Stimulated activated effector memory CD8-positive, alpha-beta T cell treated with anti-CD3 and anti-CD28 coated beads, Interleukin-12 subunit alpha, Interleukin-12 subunit beta, amount 100 ng/mL, for 72 hours (primary cell): ENCODE measurements around the gene COX6A2.
"Not testable (repeated sequence)": the region's sequence is repeated elsewhere in the genome, so short reads cannot be mapped to it uniquely, and the experiment has no call there.

Experiments
- ATAC-seq: fragments of 150-1000 bp; cut with Tn5 transposase; 2 replicates; pipeline ENCODE4 v1.10.0; 2021
- DNase-seq, 2 donors: peaks; one replicate each; pipeline ENCODE4 v3.0.0; 2021 to 2022; ENCODE audit warnings: low spot score in 2 of 2
- H3K27ac Mint-ChIP-seq: one replicate; pipeline ENCODE4 v1.8.0; 2022; ENCODE audit warnings: mild to moderate bottlenecking, mixed read lengths
- H3K36me3 Mint-ChIP-seq: one replicate; pipeline ENCODE4 v1.8.0; 2022; ENCODE audit warnings: mild to moderate bottlenecking, mixed read lengths
- H3K4me1 Mint-ChIP-seq: one replicate; pipeline ENCODE4 v1.8.0; 2022; ENCODE audit warnings: mixed read lengths
- H3K4me3 Mint-ChIP-seq: one replicate; pipeline ENCODE4 v1.8.0; 2022; ENCODE audit warnings: mild to moderate bottlenecking, mixed read lengths
- H3K9me3 Mint-ChIP-seq: one replicate; pipeline ENCODE4 v1.8.0; 2022; ENCODE audit warnings: mixed read lengths

The COX6A2 gene

GRCh38 chr16:31430380-31431052 is 2.4 kb upstream of the COX6A2 start:
- no peak for DNase-seq
- H3K36me3 Mint-ChIP-seq = no peaks in the 10 kb centered on the region
- no peak overlapping the region for H3K27ac Mint-ChIP-seq
- H3K4me3 Mint-ChIP-seq = no peak overlapping the region
- peaks cover 15% of the 10 kb centered on the region for H3K4me1 Mint-ChIP-seq
- peak; percentile 75 for ATAC-seq
- no peaks in the 10 kb centered on the region for H3K9me3 Mint-ChIP-seq

- Mint-ChIP-seq H3K4me3 (no peak overlapping the region), H3K9me3 (no peaks in the 10 kb centered on the region), H3K36me3 (no peaks in the 10 kb centered on the region), H3K4me1 (peaks cover 22% of the 10 kb centered on the region), H3K27ac (no peak overlapping the region)
- no peak for DNase-seq
- no peak for ATAC-seq
These were observed 1.6 kb upstream of the COX6A2 start for GRCh38 chr16:31429796-31430195.

- ATAC-seq (peak; percentile 39), DNase-seq (no peak)
- H3K36me3 Mint-ChIP-seq = no peaks in the 10 kb centered on the region
- H3K4me3 Mint-ChIP-seq = no peak overlapping the region
- H3K9me3 Mint-ChIP-seq = no peaks in the 10 kb centered on the region
- H3K4me1 Mint-ChIP-seq = peaks cover 25% of the 10 kb centered on the region
- no peak overlapping the region for H3K27ac Mint-ChIP-seq
These were observed 1.2 kb upstream of the COX6A2 start for GRCh38 chr16:31429314-31429713.

- no peaks in the 10 kb centered on the region for H3K36me3 Mint-ChIP-seq
- H3K27ac Mint-ChIP-seq = no peak overlapping the region
- no peak for DNase-seq
- H3K4me1 Mint-ChIP-seq = peaks cover 30% of the 10 kb centered on the region
- no peaks in the 10 kb centered on the region for H3K9me3 Mint-ChIP-seq
- no peak overlapping the region for H3K4me3 Mint-ChIP-seq
- ATAC-seq = peak; percentile 36
These were observed 583 bp upstream of the COX6A2 start for GRCh38 chr16:31428638-31429247.

GRCh38 chr16:31427441-31428278 is 500 bp downstream of the COX6A2 start:
- Mint-ChIP-seq H3K36me3 (no peaks in the 10 kb centered on the region), H3K9me3 (no peaks in the 10 kb centered on the region), H3K27ac (no peak overlapping the region), H3K4me3 (peak overlapping the region; percentile 25), H3K4me1 (peaks cover 41% of the 10 kb centered on the region)
- ATAC-seq (peak; percentile 61), DNase-seq (peak; percentile 48 to 79)

- peak overlapping the region; percentile 3 for H3K4me3 Mint-ChIP-seq
- no peak for DNase-seq
- no peak overlapping the region for H3K27ac Mint-ChIP-seq
- H3K9me3 Mint-ChIP-seq = no peaks in the 10 kb centered on the region
- ATAC-seq = no peak
- peaks cover 63% of the 10 kb centered on the region for H3K4me1 Mint-ChIP-seq
- H3K36me3 Mint-ChIP-seq = peaks cover 6% of the 10 kb centered on the region
These were observed 4.4 kb downstream of the COX6A2 start for GRCh38 chr16:31423801-31424200.

GRCh38 chr16:31423241-31423640 is 4.9 kb downstream of the COX6A2 start:
- Mint-ChIP-seq H3K9me3 (no peaks in the 10 kb centered on the region), H3K4me1 (peaks cover 65% of the 10 kb centered on the region), H3K36me3 (peaks cover 6% of the 10 kb centered on the region), H3K4me3 (peak overlapping the region; percentile 3), H3K27ac (no peak overlapping the region)
- DNase-seq (no peak), ATAC-seq (no peak)

GRCh38 chr16:31421587-31421986 is 6.6 kb downstream of the COX6A2 start:
- peak overlapping the region; percentile 46 for H3K4me3 Mint-ChIP-seq
- DNase-seq = peak; percentile 56 to 88
- no peaks in the 10 kb centered on the region for H3K9me3 Mint-ChIP-seq
- no peak overlapping the region for H3K27ac Mint-ChIP-seq
- peaks cover 6% of the 10 kb centered on the region for H3K36me3 Mint-ChIP-seq
- H3K4me1 Mint-ChIP-seq = peaks cover 74% of the 10 kb centered on the region
- peak; percentile 99 for ATAC-seq

GRCh38 chr16:31420037-31420436 is 8.1 kb downstream of the COX6A2 start:
- Mint-ChIP-seq H3K27ac (peak overlapping the region; percentile 27), H3K9me3 (no peaks in the 10 kb centered on the region), H3K4me3 (peak overlapping the region; percentile 43), H3K4me1 (peaks cover 82% of the 10 kb centered on the region), H3K36me3 (peaks cover 6% of the 10 kb centered on the region)
- no peak for DNase-seq
- ATAC-seq = peak; percentile 65

GRCh38 chr16:31417916-31418315 is 10.2 kb downstream of the COX6A2 start:
- Mint-ChIP-seq H3K36me3 (peaks cover 6% of the 10 kb centered on the region), H3K9me3 (no peaks in the 10 kb centered on the region), H3K4me1 (peaks cover 82% of the 10 kb centered on the region), H3K27ac (no peak overlapping the region), H3K4me3 (no peak overlapping the region)
- no peak for ATAC-seq
- DNase-seq = no peak

GRCh38 chr16:31417036-31417435 is 11.1 kb downstream of the COX6A2 start:
- not testable (repeated sequence) for H3K27ac Mint-ChIP-seq, DNase-seq, H3K9me3 Mint-ChIP-seq, ATAC-seq, H3K4me3 Mint-ChIP-seq, H3K36me3 Mint-ChIP-seq
- peaks cover 80% of the 10 kb centered on the region for H3K4me1 Mint-ChIP-seq

GRCh38 chr16:31416371-31416770 is 11.8 kb downstream of the COX6A2 start:
- Mint-ChIP-seq H3K4me3 (no peak overlapping the region), H3K9me3 (no peaks in the 10 kb centered on the region), H3K36me3 (peaks cover 6% of the 10 kb centered on the region), H3K27ac (no peak overlapping the region), H3K4me1 (peaks cover 73% of the 10 kb centered on the region)
- no peak for DNase-seq
- no peak for ATAC-seq

- H3K9me3 Mint-ChIP-seq = no peaks in the 10 kb centered on the region
- peaks cover 57% of the 10 kb centered on the region for H3K4me1 Mint-ChIP-seq
- DNase-seq = no peak
- peaks cover 1% of the 10 kb centered on the region for H3K36me3 Mint-ChIP-seq
- no peak overlapping the region for H3K27ac Mint-ChIP-seq
- H3K4me3 Mint-ChIP-seq = no peak overlapping the region
- peak; percentile 76 for ATAC-seq
These were observed 13.5 kb downstream of the COX6A2 start for GRCh38 chr16:31414706-31415105.

- ATAC-seq = no peak
- DNase-seq = no peak
- Mint-ChIP-seq H3K9me3 (no peaks in the 10 kb centered on the region), H3K4me1 (peaks cover 52% of the 10 kb centered on the region), H3K36me3 (no peaks in the 10 kb centered on the region), H3K27ac (peak overlapping the region; percentile 5), H3K4me3 (no peak overlapping the region)
These were observed 14.2 kb downstream of the COX6A2 start for GRCh38 chr16:31413943-31414342.

- Mint-ChIP-seq H3K4me1 (peaks cover 51% of the 10 kb centered on the region), H3K27ac (peak overlapping the region; percentile 5)
These were observed 14.8 kb downstream of the COX6A2 start for GRCh38 chr16:31413381-31413780.

More at GRCh38 chr16:31413381-31413780, 14.8 kb downstream of the COX6A2 start:
- no peak overlapping the region for H3K4me3 Mint-ChIP-seq
- no peaks in the 10 kb centered on the region for H3K9me3 Mint-ChIP-seq
- no peak for DNase-seq
- no peaks in the 10 kb centered on the region for H3K36me3 Mint-ChIP-seq
- no peak for ATAC-seq
